Thymus (tissue), 14 donors: ENCODE data around the gene ZNF716. TPM values are rescaled to one million over a fixed set of nuclear protein-coding genes. Genes with fewer than 3 reads are reported as not detected.
"Not testable (repeated sequence)": the region's sequence is repeated elsewhere in the genome, so short reads cannot be mapped to it uniquely, and the experiment has no call there.

ENCODE experiments used
- DNase-seq, 9 donors: peaks; one replicate each; pipeline ENCODE4 v3.0.0-alpha.2; 2013; ENCODE audit warnings: low spot score in 9 of 9, low read depth in 6 of 9, missing footprints in 1 of 9
- H3K27ac ChIP-seq, 2 donors: one replicate each; pipeline ENCODE4 v1.5.1; 2013; ENCODE audit warnings: control low read depth in 1 of 2, low read depth in 1 of 2, low read length in 1 of 2, mild to moderate bottlenecking in 1 of 2, moderate library complexity in 1 of 2
- H3K27me3 ChIP-seq, 2 donors: one replicate each; pipeline ENCODE4 v1.5.1; 2013; ENCODE audit warnings: low read length in 1 of 2; ENCODE audit not compliant: control insufficient read depth in 2 of 2, insufficient read depth in 1 of 2
- H3K36me3 ChIP-seq, 2 donors: one replicate each; pipeline ENCODE4 v1.5.1; 2013; ENCODE audit warnings: low read length in 1 of 2, mild to moderate bottlenecking in 1 of 2, moderate library complexity in 1 of 2; ENCODE audit not compliant: control insufficient read depth in 2 of 2, insufficient read depth in 2 of 2
- H3K4me1 ChIP-seq, 2 donors: one replicate each; pipeline ENCODE4 v1.5.1; 2013; ENCODE audit warnings: low read length in 2 of 2; ENCODE audit not compliant: control insufficient read depth in 2 of 2, insufficient read depth in 2 of 2
- H3K4me3 ChIP-seq, 2 donors: one replicate each; pipeline ENCODE4 v1.5.1; 2013; ENCODE audit warnings: low read length in 2 of 2, control low read depth in 1 of 2, mild to moderate bottlenecking in 1 of 2
- H3K9me3 ChIP-seq, 2 donors: one replicate each; pipeline ENCODE4 v1.5.1; 2013; ENCODE audit warnings: low read length in 1 of 2, mild to moderate bottlenecking in 1 of 2; ENCODE audit not compliant: control insufficient read depth in 2 of 2, insufficient read depth in 1 of 2
- WGBS: extraction: QIAGEN DNeasy Blood & Tissue Kit; methylation state at CpG from one replicate; pipeline ENCODE4 v1.1.7; 2013; 5-methylcytosine and 5-hydroxymethylcytosine counted together
- long read RNA-seq, 10 donors: transcript quantifications; one replicate each; lab custom pipeline, GENCODE V29; 2026
- polyA plus RNA-seq: library from polyadenylated mRNA; stranded (reverse); fragments of 200-250 nt; gene quantifications from one replicate; pipeline ENCODE4 v1.2.3, GENCODE V29; 2013
- total RNA-seq: library from RNA; stranded (reverse); fragments of 120-200 nt; gene quantifications from one replicate; pipeline ENCODE4 v1.2.4, GENCODE V29; 2013
- donor health status: healthy.

Gene ZNF716
- not detected for total RNA-seq
- not detected for polyA plus RNA-seq
- long read RNA-seq, donor 1 = 0 reads
- long read RNA-seq, donor 2 = 0 reads
- long read RNA-seq, donor 3 = 0 reads
- long read RNA-seq, donor 4 = 0 reads
- long read RNA-seq, donor 5 = 0 reads
- long read RNA-seq, donor 6 = 0 reads
- long read RNA-seq, donor 7 = 0 reads
- long read RNA-seq, donor 8 = 0 reads
- long read RNA-seq, donor 9 = 0 reads
- long read RNA-seq, donor 10 = 0 reads

- H3K9me3 ChIP-seq = peaks cover 7 to 18% of the 10 kb centered on the region in 2 donors
- no peak within 1 kb of the TSS for H3K27ac ChIP-seq
- no peaks in the 10 kb centered on the region for H3K36me3 ChIP-seq
- WGBS = 87% methylated on average over 10 of the region's 10 CpGs
- H3K4me1 ChIP-seq = no peaks in the 10 kb centered on the region
- DNase-seq = no peak
- H3K27me3 ChIP-seq = no peaks in the 10 kb centered on the region
- no peak within 1 kb of the TSS for H3K4me3 ChIP-seq
Observed at GRCh38 chr7:57449904-57450303, at the start of gene ZNF716. Gene ZNF716 (plus strand): TSS chr7:57450177. CDS start chr7:57450289, 112 bp downstream.

DNA sequence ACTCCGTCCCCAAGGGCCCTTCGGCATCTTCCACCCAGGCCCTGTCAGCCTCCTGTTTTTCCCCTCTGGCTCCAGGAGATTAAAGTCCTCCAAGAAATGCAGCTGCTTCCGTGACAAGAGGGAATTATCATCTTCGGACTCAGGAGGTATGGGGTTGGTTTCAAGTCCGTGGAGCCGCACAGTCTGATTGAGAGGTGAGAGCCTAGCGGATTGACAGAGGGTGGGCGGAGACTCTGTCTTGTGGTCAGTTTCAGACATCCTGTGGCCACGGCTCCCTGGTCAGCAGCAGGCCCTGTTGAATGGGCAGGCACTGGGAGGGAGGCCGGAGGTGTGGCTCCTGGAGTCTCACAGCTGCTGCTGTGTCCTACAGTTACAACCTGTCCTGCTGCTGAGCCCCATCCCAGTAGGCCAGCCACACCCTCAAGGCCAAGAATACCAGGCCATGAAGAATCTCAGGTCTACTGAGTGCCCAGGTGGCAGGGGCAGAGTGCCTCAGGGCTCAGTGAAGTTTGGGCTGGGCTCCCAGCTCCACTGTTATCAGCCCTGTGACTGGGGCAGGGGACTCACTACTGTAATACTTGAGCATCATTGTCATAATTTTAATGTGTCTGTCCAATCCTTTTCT is 49.3 kb upstream of the ZNF716 start:
- DNase-seq = no peak
- Histone ChIP-seq H3K27ac (no peak overlapping the region), H3K9me3 (peaks cover 22 to 60% of the 10 kb centered on the region in 2 donors), H3K36me3 (no peaks in the 10 kb centered on the region), H3K27me3 (no peaks in the 10 kb centered on the region), H3K4me3 (no peak overlapping the region), H3K4me1 (no peaks in the 10 kb centered on the region)
- 91% methylated on average over 10 of the region's 10 CpGs for WGBS

GRCh38 chr7:57403051-57403450 is 46.9 kb upstream of the ZNF716 start:
- H3K27ac ChIP-seq, H3K36me3 ChIP-seq, H3K4me1 ChIP-seq, H3K27me3 ChIP-seq, H3K4me3 ChIP-seq, DNase-seq: not testable (repeated sequence)
- 88% methylated on average over 16 of the region's 16 CpGs for WGBS
- H3K9me3 ChIP-seq = peaks cover 22 to 52% of the 10 kb centered on the region in 2 donors

DNA sequence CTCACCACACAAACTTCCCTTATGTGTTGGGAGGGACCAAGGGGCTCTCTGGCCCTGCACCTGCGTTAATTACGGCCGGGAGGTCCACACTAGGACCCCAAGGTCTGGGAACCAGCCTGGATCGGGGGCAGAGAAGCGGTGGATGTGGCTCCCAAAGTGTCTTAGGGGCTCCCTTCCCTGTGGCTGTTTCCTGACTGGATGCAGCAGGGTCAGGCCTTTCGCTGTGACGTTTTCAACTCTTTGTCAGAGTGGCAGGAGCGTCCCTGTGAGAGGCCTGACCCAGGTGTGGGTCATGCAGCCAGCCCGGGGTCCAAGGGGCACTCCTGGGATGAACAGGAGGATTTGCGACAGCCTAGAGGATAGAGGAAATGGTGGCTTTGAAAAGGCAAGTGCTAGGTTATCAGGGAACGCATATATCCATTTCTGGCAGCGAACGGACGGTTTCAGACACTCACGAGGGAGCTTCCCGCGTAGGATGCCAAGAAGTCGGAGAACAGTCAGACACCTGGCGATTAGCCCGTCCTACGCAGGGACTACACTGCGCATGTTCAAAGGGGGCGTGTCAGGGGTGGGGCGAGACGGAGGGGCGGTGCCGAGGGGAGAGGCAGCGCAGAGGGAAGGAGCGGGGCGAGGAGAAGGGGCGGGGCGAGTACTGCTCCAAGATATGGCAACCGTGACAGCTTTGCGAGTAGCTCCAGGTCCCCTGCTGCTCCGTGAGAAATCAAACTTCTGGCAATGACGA is 46.2 kb upstream of the ZNF716 start:
- 54% methylated on average over 36 of the region's 36 CpGs for WGBS
- no peak overlapping the region for H3K27ac ChIP-seq
- DNase-seq = no peak

GRCh38 chr7:57404343-57404966 is 45.5 kb upstream of the ZNF716 start:
- no peaks in the 10 kb centered on the region for H3K4me1 ChIP-seq
- 61% methylated on average over 38 of the region's 38 CpGs for WGBS
- no peak overlapping the region for H3K27ac ChIP-seq
- no peak overlapping the region for H3K4me3 ChIP-seq
- H3K36me3 ChIP-seq = no peaks in the 10 kb centered on the region
- no peaks in the 10 kb centered on the region for H3K27me3 ChIP-seq
- no peak for DNase-seq
- H3K9me3 ChIP-seq = peaks cover 18 to 41% of the 10 kb centered on the region in 2 donors

More for the DNA sequence above, 46.2 kb upstream of the ZNF716 start:
- Histone ChIP-seq H3K36me3 (no peaks in the 10 kb centered on the region), H3K4me1 (no peaks in the 10 kb centered on the region), H3K4me3 (no peak overlapping the region), H3K27me3 (no peaks in the 10 kb centered on the region), H3K9me3 (peaks cover 19 to 45% of the 10 kb centered on the region in 2 donors)

DNA sequence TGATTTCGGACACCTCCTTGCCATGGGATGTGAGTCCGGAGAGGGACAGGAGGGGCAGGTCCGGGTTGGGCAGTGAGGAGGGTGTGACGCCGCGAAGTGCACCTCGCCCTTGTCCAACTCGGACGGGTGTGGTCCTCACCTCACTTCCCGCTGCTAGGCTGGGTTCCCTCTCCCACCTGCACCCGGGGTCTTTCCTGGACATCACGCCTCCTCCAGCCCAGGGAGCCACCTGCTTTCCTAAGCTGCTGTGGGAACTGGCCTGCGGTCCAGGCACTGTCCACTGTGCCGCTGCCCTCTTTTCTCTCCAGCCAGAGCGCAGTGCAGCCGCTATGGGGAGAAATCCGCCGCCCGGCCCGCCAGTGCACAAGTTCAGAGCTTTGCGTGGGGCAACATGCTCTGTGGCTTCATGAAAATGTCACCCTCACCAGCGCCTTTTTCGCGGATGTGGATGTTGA is 45.0 kb upstream of the ZNF716 start:
- H3K4me1 ChIP-seq = no peaks in the 10 kb centered on the region
- no peak for DNase-seq
- peaks cover 14 to 36% of the 10 kb centered on the region in 2 donors for H3K9me3 ChIP-seq
- H3K36me3 ChIP-seq = no peaks in the 10 kb centered on the region
- H3K27ac ChIP-seq = no peak overlapping the region
- H3K27me3 ChIP-seq = no peaks in the 10 kb centered on the region
- 58% methylated on average over 24 of the region's 24 CpGs for WGBS
- H3K4me3 ChIP-seq = no peak overlapping the region

DNA sequence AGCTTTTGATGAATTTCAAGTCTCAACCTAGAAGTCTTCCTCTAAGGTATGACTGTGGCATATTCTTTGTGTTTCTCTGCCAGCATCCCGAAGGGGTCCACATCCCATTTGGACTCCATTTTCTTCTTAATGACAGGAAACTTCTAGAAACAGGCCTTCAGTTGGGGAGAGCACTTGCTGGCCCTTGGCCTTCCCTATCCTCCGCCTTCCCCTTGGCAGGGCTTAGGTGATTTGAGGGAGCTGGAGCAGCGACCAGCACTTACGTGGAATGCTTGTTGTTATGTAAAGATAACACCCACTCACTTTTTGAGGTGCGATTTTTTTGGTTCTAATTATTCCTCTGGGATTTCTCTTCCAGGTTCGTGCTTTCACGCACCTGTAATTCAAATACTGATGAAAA is 42.9 kb upstream of the ZNF716 start:
- H3K9me3 ChIP-seq = peaks cover 12 to 47% of the 10 kb centered on the region in 2 donors
- no peaks in the 10 kb centered on the region for H3K36me3 ChIP-seq
- 80% methylated on average over 7 of the region's 7 CpGs for WGBS
- H3K27me3 ChIP-seq = no peaks in the 10 kb centered on the region
- H3K27ac ChIP-seq = no peak overlapping the region
- H3K4me1 ChIP-seq = no peaks in the 10 kb centered on the region
- H3K4me3 ChIP-seq = no peak overlapping the region
- no peak for DNase-seq

DNA sequence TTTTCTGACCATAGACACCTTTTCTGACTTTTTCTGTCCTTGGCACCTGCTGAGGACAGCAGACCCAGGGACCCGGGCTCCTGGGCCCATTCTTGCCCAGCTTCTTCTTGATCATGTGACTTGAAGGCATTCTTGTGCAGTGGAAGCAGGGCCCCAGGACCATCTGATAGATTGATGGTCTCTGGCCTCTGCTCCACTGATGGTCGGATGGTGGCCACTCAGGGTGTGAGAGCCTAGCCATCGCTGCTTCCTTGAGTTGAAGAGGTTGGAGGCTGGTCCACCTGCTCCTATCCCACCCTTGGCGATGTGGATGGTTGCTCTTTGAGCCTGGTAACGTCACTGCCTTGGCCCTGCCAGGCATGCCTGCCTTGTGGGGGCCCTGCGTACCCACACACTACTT is 37.8 kb upstream of the ZNF716 start:
- WGBS = 67% methylated on average over 6 of the region's 6 CpGs
- Histone ChIP-seq H3K27ac (no peak overlapping the region), H3K4me3 (no peak overlapping the region), H3K27me3 (no peaks in the 10 kb centered on the region), H3K36me3 (no peaks in the 10 kb centered on the region), H3K9me3 (peaks cover 2 to 72% of the 10 kb centered on the region in 2 donors), H3K4me1 (no peaks in the 10 kb centered on the region)
- no peak for DNase-seq

DNA sequence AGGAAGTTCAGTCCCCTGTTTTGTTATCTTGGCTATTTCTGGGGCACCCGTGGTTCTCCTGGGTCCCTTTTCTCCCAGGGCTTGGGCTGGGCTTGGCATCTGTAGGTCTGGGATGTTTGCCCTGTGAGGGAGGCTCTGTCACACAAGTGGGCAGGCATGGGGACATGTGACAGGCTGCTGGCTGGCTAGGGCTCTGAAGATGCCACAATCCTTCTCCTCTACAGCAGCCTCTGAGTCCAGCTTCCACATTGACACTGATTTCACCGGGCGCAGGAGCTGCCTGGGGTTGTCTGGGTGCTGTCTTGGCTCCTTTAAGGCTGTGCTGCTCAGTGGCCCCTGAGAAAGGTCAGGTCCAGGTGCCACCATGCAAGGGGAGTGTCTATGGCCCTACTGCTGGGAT is 37.4 kb upstream of the ZNF716 start:
- no peak for DNase-seq
- Histone ChIP-seq H3K27ac (no peak overlapping the region), H3K9me3 (peaks cover 2 to 77% of the 10 kb centered on the region in 2 donors), H3K4me3 (no peak overlapping the region), H3K4me1 (no peaks in the 10 kb centered on the region), H3K27me3 (no peaks in the 10 kb centered on the region), H3K36me3 (no peaks in the 10 kb centered on the region)
- WGBS = 47% methylated on average over 3 of the region's 3 CpGs
